Measurements from ENCODE around the gene FNBP1L.

GRCh38 chr1:93569489-93569888, 121.6 kb downstream of the FNBP1L start:
- TF ChIP-seq CTCF (conservative IDR thresholded peaks at IDR 0.05 in 1 of 2, IDR thresholded peaks at IDR 0.05 in 1 of 2; ENCODE audit: extremely low read depth in 1 of 2, insufficient read depth in 1 of 2, low read depth in 1 of 2, low read length in 2 of 2) (no peak), EZH2 (IDR thresholded peaks at IDR 0.05; ENCODE audit: borderline replicate concordance, low read length) (no peak)
